GM18502 (cell line): Measurements from ENCODE around the gene LRRC3.
"Not testable (repeated sequence)": the region's sequence is repeated elsewhere in the genome, so short reads cannot be mapped to it uniquely, and the experiment has no call there.

Experiments
- ATAC-seq: cut with Tn5 transposase; IDR thresholded peaks from one replicate; pipeline ENCODE4 v1.9.1; 2021; ENCODE audit warnings: mild to moderate bottlenecking; ENCODE audit not compliant: unreplicated experiment, poor library complexity

Gene LRRC3

DNA sequence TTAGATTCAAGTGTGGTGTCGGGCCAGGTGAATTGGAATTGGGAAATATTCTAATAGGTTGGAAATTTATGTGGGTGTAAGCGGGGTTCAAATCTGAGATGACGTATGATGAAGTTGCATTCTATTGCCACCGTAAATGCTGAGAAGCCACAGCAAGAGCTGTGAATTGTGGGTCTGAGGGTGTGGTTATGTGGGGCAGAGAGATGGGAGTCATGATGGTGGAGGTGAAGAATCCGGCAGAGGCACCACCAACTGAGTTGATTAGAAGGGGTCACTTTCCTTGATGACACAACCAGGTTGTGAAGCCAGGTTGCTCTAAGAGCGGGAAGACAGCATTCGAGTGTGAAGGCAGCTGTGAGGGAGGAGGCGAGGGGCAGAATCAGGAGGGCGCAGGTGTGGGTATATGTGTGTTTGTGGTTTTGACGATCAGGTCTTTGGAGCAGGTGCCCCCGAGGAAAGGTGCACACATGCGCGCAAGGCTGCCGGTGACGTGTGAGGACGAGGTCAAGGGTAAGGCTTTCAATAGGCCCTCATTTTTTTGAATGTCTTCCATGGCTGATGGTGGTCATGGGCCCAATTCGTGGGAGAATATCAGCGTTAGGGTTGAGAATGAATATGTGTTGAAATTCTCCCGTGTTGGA, 18.7 kb downstream of the LRRC3 start:
- no peak for ATAC-seq

DNA sequence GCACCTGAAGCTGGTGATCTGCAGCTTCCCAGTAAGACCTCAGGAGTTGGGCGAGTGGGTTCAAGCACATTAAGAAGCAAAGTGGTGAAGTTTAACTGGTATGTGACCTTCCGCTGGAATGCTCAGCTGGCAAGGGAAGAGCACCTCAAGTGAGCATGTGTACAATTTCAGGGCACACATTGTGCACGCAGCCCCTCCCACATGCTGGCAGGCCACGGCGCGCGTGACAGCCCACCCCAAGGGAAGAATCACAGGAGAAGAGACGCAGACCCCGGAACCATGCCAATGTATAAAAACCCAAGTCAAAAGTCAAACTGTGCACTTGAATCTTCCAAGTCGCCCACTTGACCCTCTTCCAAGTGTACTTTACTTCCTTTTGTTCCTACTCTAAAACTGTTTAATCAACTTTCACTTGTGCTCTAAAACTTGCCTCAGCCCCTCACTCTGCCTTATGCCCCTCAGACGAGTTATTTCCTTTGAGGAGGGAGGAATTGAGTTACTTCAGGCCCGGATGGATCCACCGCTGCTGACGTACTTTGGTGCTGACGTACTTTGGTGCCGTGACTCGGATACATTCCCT, 20.0 kb downstream of the LRRC3 start:
- ATAC-seq, result no peak

DNA sequence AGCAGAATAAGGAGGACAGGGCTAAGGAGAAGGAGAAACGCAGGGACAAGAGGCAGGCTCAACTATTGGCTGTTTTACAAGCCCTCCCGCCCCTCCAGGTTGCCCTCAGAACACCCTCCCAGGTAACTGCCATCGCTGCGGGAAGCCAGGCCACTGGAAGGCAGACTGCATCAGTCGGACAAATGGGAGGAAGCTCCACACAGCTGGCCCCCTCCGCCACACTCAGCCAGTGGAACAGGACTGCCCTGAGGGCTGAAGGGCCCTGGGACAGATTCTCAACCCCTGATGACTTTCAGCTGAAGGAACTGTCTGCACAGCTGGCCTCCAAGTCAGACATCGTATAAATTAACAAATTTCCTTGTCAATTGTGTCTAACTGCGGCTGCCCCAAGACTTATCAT, 21.8 kb downstream of the LRRC3 start:
- ATAC-seq, result no peak

DNA sequence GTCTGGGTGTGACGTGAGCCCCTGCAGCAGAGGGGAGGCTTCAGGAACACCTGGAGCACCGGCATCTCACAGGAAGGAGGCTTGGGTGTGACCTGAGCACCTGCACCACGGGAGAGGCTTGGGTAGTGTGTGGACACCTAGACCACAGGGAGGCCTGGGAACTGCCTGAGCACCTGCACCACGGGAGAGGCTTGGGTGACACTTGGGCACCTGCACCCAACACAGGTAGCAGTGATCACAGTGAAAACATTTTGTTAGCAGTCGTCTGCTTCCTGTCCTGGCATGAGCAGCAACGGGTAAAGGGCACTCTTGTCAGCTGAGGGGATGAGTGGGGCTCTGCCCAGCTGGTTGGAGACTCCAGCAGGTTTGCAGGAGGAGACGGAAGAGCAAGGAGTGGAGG, 22.4 kb downstream of the LRRC3 start:
- ATAC-seq, result no peak

DNA sequence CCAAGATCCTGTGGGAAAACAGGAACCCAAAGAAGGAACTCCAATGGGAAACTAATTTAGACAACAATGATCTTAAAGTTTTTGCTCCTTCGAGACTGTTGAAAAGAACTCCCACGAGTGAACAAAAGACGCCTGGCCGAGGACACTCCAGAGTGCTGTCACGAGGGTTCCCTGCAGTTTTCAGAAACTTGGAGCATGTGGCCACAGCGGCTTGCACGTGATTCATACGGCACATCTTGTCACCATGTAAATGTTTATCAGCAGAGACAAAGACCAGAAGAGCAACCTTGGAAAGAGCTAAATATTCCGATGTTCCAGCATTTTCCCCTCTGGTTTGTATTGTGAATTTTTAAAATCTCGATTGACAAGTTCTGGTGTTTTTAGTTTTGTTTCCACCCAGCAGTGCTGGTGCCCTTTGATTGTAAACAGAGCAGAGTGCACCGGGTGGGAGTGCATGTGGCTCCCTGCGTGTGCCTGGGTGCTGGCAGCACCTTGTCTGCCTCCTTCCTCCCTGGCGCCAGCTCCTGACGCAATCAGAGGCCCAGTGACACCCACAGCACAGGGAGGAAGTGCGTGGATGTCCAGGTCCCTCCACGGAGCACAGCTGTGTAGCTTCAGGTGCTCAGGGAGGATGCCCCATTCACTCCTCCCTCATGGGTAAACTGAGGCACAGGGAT, 23.0 kb downstream of the LRRC3 start:
- ATAC-seq, result no peak

DNA sequence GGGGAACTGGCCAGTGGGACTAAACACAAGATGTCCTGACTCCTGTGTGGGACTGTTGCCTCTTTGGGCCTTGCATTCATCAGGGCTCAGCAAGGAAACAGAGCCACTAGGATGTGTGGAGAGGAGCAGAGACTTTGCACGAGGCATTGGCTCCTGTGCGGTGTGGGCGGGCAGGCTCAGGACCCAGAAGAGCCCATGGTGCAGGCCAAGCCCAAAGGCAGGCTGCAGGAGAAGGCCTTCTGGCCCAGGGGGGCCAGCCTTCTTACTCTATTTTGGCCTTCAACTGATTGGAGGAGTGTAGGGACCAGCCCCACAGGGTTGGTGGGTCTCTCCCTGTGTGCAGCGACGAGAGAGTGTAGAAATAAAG, 23.5 kb downstream of the LRRC3 start:
- no peak for ATAC-seq

DNA sequence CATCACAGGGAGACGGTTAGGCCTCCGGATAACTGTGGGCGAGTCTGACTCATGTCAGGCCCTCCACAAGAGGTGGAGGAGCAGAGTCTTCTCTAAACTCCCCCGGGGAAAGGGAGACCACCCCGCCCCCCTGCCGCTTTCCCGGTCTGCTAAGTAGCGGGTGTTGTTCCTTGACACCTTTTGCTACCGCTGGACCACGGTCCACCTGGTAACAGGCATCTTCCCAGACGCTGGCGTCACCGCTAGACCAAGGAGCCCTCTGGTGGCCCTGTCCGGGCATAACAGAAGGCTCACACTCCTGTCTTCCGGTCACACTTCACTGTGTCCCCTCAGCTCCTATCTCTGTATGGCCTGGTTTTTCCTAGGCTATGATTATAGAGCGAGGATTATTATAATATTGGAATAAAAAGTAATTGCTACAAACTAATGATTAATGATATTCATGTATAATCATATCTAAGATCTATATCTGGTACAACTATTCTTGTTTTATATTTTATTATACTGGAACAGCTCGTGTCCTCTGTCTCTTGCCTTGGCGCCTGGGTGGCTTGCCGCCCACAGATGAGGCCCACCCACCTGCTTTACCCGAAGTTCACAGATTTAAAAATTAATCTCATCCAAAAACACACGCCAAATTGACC, 24.4 kb downstream of the LRRC3 start:
- ATAC-seq, result not testable (repeated sequence)

DNA sequence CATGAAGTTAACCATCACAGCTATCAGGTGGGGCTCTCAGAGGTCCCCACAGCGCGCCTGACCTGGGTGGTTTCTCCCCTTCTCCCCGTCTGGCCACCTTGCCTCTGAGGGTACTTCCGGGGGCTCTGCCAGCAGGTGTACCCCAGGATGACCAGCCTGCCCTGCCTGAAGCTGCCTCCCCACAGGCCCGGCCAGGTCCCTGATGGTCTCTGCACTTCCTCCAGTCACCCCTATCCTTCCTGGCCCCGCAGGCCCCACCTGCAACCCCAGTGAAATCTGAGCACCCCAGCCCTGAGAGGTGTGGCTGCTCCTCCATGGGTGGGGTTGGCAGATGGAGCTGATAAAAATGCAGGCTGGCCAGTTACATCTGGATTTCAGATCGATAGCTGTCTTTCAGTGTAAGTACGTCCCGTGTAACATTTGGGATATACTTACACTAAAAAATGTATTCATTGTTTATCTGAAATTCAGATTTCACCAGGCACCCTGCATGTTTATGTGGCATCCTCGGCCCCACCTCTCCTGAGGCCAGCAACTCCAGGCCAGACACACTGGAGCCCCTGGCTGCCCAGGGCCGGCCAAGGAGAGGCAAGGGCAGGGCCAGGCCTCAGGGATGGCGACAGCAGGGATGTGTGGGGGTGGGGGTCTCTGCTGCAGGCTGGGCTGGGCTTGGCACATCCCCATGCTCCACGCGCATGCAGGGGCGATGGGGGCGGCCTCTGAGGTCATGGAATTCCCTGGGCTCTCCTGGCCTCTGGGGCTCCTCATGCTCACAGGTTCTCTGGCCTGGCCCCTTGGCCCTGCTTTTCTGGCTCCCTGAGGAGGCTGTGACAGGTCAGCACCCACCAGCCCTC, 25.1 kb downstream of the LRRC3 start:
- no peak for ATAC-seq

DNA sequence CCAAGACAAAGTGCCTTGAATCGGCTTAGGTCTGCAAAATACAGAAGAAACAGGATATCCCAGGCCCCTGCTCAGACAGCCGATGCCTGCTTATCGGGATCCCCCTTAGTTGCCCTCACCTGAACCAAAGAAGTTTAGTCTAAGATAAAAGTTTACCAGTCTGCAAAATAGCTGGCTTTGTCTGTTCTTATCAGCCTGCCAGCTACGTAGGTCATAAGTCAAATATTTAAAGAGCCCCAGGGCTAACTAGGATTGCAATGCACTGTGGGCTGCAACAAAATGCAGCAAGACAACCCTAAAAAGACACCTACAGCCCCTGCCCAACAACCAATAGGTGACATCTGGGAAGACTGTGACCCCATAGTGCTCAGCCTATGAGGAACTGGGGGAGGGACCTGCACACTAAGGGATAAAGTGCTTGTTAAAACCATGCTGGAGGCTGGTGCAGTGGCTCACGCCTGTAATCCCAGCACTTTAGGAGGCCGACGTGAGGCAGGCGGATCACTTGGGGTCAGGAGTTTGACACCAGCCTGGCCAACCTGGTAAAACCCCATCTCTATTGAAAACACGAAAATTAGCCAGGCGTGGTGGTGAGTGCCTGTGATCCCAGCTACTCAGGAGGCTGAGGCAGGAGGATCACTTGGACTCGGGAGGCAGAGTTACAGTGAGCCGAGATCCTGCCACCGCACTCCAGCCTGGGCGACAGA, 27.4 kb downstream of the LRRC3 start:
- no peak for ATAC-seq

DNA sequence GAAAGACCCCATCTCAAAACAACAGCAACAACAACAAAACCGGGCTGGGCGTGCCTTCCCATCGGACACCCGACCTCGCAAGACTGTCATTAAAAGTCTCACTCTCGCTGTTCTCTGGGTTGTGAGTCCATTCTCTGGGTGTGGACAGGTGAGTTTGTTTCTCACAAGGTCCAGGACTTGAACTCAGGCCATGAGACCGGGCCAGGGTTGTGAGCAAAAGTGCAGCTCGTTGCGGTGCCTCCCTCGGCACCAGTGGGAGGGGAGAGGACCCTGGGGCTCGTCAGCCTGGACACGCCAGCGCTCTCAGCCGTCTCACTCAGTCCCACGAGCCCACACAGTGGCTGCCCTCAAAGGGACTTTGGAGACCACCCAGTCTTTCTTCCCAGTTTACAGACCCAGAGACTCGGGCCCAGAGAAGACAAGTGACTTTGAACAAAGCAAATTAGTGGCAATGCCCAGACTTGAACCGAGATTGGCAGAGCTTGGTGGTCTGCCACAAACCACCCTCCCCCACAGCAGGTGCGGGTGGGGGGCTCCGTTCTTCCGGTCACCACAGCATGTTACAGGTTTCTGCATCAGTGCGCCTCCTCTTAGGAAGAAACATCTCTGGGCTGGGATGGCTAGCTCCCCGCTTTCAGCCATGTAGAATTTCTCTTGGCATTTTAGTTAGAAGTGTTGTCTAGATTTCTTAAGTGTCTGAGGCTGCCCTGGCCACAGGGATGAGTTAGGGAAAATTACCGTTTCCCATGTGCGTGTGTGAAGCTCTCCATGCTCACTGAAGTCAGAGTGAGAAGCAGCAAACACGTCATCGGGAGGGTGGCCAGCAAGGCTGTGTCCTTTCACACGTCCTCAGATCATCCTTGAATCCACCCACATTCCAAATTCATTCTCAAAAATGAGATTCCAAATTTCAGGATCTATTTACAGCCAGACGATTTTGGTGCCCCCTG, 28.3 kb downstream of the LRRC3 start:
- ATAC-seq, result no peak

DNA sequence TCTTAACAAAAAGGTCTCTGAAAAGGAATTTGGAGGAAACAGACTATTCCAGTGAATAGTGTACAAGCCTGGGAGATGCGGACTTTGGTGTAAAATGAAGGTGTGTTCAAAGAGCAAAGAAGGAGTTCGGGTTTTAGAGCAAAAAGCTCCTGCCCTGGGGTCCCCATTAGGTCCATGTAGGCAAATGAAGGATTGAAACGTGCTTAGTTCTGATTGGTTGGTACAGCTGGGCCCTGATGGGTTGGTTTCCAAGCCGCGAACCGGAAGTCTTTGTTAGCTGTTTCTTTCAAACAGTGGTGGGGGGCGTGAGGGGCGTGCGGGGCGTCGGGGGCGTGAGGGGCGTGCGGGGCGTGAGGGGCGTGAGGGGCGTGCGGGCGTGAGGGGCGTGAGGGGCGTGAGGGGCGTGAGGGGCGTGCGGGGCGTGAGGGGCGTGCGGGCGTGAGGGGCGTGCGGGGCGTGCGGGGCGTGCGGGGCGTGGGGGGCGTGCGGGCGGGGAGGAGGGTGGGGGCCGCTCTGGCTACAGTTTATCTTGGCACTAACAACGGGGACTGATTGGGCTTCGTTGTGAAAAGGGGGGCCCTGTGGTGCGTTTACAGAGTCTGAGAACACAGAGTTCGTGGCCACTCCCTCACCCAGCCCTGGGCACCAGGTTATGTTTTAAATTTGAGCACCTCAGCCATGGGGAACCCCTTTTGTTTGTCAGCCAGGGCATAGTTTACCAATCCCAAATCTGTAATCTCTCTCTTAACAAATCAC, 29.4 kb downstream of the LRRC3 start:
- no peak for ATAC-seq

DNA sequence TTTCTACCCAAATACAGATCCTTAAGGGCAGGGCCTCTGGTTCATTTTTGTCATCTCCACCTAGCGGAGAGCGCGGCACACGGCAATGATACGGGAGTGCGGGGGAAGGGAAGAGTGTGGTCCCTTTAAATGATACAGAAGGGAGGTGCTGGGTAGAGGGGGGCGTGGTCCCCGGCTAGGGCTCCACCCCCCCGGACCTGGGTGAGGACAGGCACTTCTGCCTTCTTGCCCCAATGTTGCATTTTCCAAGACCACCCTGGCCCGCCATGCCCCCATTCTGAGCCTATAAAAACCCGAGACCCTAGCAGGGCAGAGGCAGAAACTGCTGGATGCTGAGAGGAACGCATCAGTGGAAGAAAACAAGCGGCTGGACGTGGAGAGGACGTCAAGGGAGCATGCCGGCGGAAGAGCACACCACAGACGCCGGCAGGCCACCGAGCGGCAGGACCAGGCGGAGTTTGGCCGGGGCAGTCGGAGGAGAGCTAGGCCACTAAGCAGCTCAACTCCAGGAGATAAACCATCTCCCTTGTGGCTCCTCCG, 30.0 kb downstream of the LRRC3 start:
- ATAC-seq, result no peak

DNA sequence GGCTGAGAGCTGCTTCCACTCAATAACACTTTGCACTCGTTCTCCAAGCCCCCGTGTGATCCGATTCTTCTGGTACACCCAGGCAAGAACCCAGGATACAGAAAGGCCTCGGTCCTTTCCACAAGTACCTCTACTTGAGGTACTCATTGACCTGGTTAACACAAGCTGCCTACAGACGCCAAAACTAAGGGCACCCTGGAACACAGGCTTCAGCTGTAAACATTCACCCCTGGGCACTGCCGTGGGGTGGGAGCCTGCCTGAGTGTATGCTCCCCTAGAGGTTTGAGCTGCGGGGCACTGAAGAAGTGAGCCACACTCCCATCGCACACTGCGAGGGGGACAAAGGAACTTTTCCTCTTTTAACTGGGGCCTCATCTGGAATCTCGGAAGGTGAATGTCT, 30.5 kb downstream of the LRRC3 start:
- ATAC-seq, result no peak

DNA sequence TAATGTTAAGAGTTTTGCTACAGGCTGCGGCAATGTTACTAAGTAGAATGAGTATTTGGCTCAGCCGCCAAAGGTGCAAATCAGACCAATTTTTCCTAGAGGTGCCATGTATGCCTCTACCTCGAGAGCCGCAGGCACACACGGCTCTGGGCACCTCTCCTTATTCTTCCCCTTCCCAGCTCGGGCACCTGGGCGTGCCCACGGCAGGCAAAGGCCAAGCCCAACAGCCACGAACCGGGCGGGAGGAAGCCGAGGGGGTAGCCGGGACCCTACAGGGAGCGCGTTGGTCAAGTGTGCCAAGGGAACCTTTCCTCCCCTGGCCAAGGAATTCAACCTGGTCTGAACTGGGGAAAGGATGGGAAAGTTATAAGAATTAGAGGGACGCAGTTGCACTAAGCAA, 31.0 kb downstream of the LRRC3 start:
- no peak for ATAC-seq

DNA sequence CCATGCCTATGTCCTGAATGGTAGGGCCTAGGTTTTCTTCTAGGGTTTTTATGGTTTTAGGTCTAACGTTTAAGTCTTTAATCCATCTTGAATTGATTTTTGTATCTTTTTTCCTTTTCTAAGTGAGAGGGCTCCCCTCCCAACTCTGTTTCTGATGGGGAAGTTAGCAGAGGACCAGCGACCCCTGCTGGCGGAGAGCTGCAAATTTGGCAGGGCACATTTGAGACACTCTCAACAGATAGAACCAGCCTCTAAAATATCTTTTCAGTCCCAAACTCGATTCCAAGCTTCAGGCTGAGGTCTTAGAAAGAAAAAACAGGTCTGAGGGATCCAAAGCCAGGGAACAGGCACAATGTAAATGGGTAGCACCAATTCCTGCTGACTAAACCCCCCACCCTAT, 32.5 kb downstream of the LRRC3 start:
- no peak for ATAC-seq

DNA sequence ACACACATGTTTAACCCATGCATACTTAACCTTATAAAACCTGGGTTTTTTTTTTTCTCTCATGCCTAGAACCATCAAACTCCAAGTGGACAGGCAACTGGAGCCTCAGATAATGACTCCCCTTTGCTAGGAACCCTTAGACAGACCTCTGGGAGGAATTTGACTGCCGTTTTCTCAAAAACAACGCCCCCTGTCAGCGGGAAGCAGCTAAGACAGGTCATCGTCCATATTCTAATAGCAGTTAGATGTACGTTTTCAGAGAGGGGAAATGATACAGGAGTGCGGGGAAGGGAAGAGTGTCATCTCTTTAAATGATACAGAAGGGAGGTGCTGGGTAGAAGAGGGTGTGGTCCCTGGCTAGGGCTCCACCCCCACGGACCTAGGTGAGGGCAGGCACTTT, 34.7 kb downstream of the LRRC3 start:
- no peak for ATAC-seq

DNA sequence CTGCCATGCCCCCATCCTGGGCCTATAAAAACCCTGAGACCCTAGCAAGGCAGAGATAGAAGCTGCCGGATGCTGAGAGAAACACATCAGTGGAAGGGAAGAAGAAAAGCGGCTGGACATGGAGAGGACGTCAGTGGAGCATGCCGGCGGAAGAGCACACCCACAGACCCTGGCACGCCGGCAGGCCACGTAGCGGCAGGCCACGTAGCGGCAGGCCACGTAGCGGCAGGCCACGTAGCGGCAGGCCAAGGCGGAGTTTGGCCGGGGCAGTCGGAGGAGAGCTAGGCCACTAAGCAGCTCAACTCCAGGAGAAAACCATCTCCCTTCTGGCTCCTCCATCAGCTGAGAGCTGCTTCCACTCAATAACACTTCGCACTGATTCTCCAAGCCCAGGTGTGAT, 35.1 kb downstream of the LRRC3 start:
- no peak for ATAC-seq

DNA sequence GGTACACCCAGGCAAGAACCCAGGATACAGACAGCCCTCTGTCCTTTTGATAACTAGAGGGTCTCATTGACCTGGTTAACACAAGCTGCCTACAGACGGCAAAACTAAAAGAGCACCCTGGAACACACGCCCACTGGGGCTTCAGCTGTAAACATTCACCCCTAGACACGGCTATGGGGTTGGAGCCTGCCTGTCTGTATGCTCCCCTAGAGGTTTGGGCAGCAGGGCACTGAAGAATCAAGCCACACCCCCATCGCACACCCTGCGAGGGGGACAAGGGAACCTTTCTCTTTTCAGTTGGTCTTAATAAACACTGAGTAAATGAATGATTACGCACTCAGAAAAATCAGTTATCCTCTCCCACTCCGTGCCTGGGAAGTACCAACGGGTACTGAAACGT, 35.5 kb downstream of the LRRC3 start:
- ATAC-seq, result no peak
